Right lobe of liver (tissue), 6 donors: Measurements from ENCODE around the gene LMOD2. TPM values are rescaled to one million over a fixed set of nuclear protein-coding genes. Genes with fewer than 3 reads are reported as not detected.

ENCODE experiments used
- ATAC-seq, 4 donors: fragments of 200-7000 bp; cut with Tn5 transposase; one replicate each; pipeline ENCODE4 v1.9.1; 2020; ENCODE audit warnings: mild to moderate bottlenecking in 4 of 4, moderate library complexity in 4 of 4
- DNase-seq, 3 donors: peaks; one replicate each; pipeline ENCODE4 v3.0.0-alpha.2; 2020
- H3K27ac ChIP-seq, 3 donors: fragments of 200-600 bp; one replicate each; pipeline ENCODE4 v1.8.0; 2022
- H3K27me3 ChIP-seq, 2 donors: fragments of 200-600 bp; one replicate each; pipeline ENCODE4 v1.8.0; 2022
- H3K36me3 ChIP-seq, 4 donors: fragments of 200-600 bp; sonication (generic) in 1 of 4; one replicate each; pipeline versions ENCODE4 v1.5.1 to v1.8.0; 2017 to 2022; ENCODE audit warnings: control low read depth in 1 of 4
- H3K4me1 ChIP-seq, 4 donors: fragments of 200-600 bp; sonication (generic) in 1 of 4; one replicate each; pipeline versions ENCODE4 v1.5.1 to v1.8.0; 2017 to 2022; ENCODE audit warnings: control low read depth in 1 of 4
- H3K4me3 ChIP-seq, 3 donors: fragments of 200-600 bp; one replicate each; pipeline ENCODE4 v1.8.0; 2022
- H3K9me3 ChIP-seq, 4 donors: fragments of 200-600 bp; sonication (generic) in 1 of 4; one replicate each; pipeline versions ENCODE4 v1.5.1 to v1.8.0; 2017 to 2022; ENCODE audit warnings: control low read depth in 1 of 4
- POLR2A ChIP-seq: fragments of 450-650 bp; IDR thresholded peaks from one replicate; pipeline ENCODE4 v1.6.1; 2017; ENCODE audit warnings: antibody characterized with exemption, mild to moderate bottlenecking
- WGBS: methylation state at CpG from one replicate; pipeline ENCODE4 v1.1.6; 2018; ENCODE audit warnings: low coverage, low lambda C conversion rate; ENCODE audit not compliant: insufficient coverage; ENCODE audit errors: missing lambda C conversion rate; 5-methylcytosine and 5-hydroxymethylcytosine counted together
- intact Hi-C, 2 donors: fragments of 100-400 bp; cut with DNase I; formaldehyde crosslinking; loops; one replicate each; pipeline versions ENCODE4 v1.11.2 to v1.14.1; 2022
- total RNA-seq, 6 experiments: library from RNA; depleted of rRNA in 2 of 6; stranded (reverse); fragments of >200 nt in 2 of 6; fragmentation: NEBNext Ultra II Directional in 3 of 6; extraction: Animal tissue kit (Norgen Biotek cat#: 25700) in 3 of 6; gene quantifications; one replicate each; pipeline versions ENCODE4 v1.1.0 to v1.2.4, GENCODE V29; 2016 to 2023
- TF ChIP-seq, protein P1 (sequence below), 4 donors: fragments of 200-600 bp in 3 of 4; fragments of 450-650 bp in 1 of 4; IDR thresholded peaks; one replicate each; pipeline versions ENCODE4 v1.5.1 to v1.8.0; 2016 to 2022; ENCODE audit warnings: antibody characterized with exemption in 4 of 4, mild to moderate bottlenecking in 2 of 4
- donor health status: DM: no; HTN: yes; CAD: no.
- donor health status: DM: no; HTN: no; CAD: no.
- donor health status: DM: no; HTN: no; CAD: no.
- donor health status: DM: no; HTN: yes; CAD: no.
- donor health status: DM: no; HTN: yes; CAD: no.

LMOD2 gene
- total RNA-seq, 6 experiments from 2014 or later: 0.37 TPM; not detected in 5

DNA sequence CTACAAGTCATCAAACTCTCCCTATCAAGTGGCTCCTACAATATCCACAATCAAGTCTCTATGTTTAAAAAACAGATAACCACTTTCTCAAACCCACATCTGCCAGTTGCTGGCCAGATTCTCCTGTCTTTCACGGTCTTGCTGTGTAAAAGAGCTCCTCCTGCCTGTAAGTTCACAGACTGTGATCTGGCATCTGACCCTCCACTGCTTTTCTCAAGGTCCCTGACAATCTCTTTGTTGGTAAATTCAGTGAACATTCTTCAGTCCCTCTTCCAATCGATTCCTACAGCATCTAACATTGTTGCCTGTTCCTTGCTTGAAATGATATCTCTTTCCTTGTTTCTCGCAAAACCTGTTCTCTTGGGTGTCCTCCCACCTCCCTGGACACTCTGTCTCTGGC is 18.5 kb upstream of the LMOD2 start:
- no peak overlapping the region for H3K4me3 ChIP-seq
- WGBS: 56% methylated on average over 3 of the region's 3 CpGs
- H3K36me3 ChIP-seq: no peaks in the 10 kb centered on the region
- ATAC-seq (no peak), DNase-seq (no peak)
- no peaks in the 10 kb centered on the region for H3K9me3 ChIP-seq
- TF ChIP-seq, protein P1, sequence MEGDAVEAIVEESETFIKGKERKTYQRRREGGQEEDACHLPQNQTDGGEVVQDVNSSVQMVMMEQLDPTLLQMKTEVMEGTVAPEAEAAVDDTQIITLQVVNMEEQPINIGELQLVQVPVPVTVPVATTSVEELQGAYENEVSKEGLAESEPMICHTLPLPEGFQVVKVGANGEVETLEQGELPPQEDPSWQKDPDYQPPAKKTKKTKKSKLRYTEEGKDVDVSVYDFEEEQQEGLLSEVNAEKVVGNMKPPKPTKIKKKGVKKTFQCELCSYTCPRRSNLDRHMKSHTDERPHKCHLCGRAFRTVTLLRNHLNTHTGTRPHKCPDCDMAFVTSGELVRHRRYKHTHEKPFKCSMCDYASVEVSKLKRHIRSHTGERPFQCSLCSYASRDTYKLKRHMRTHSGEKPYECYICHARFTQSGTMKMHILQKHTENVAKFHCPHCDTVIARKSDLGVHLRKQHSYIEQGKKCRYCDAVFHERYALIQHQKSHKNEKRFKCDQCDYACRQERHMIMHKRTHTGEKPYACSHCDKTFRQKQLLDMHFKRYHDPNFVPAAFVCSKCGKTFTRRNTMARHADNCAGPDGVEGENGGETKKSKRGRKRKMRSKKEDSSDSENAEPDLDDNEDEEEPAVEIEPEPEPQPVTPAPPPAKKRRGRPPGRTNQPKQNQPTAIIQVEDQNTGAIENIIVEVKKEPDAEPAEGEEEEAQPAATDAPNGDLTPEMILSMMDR (IDR thresholded peaks at IDR 0.05): no peak
- no peak for TF ChIP-seq POLR2A
- no peak overlapping the region for H3K27ac ChIP-seq
- no peaks in the 10 kb centered on the region for H3K27me3 ChIP-seq
- intact Hi-C loops: loop anchor here in 1 of 2 donors (10.0 kb wide), 1 partner anchor 228 kb away; no protein-coding TSS in a partner anchor
- H3K4me1 ChIP-seq: no peaks in the 10 kb centered on the region

DNA sequence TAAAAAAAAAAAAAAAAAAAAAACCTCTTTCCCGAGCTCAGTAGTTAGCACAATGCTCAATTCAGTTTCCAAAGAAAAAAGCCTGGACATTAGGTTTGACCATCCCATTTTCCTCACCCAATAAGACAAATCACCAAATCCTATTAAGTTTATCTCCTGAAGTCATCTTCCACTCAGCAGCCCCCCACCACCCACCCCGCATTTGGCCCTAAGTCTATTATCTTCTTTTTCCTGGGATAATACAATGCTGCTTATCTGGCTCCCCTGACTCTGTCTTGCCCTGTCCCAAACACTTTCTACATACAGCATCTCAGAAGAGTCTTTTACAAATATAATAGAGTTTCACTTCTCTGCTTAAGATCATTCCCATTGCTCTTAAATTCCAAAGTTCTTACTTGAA is 17.8 kb upstream of the LMOD2 start:
- DNase-seq: no peak
- WGBS: 78% methylated on average over 2 of the region's 2 CpGs
- ATAC-seq: no peak
- H3K27me3 ChIP-seq: no peaks in the 10 kb centered on the region
- H3K4me1 ChIP-seq: no peaks in the 10 kb centered on the region
- intact Hi-C loops: loop anchor here in 1 of 2 donors (10.0 kb wide), 1 partner anchor 227 kb away; no protein-coding TSS in a partner anchor
- H3K27ac ChIP-seq: no peak overlapping the region
- H3K9me3 ChIP-seq: no peaks in the 10 kb centered on the region
- TF ChIP-seq POLR2A: no peak
- TF ChIP-seq, protein P1 (IDR thresholded peaks at IDR 0.05): no peak
- no peaks in the 10 kb centered on the region for H3K36me3 ChIP-seq
- no peak overlapping the region for H3K4me3 ChIP-seq

DNA sequence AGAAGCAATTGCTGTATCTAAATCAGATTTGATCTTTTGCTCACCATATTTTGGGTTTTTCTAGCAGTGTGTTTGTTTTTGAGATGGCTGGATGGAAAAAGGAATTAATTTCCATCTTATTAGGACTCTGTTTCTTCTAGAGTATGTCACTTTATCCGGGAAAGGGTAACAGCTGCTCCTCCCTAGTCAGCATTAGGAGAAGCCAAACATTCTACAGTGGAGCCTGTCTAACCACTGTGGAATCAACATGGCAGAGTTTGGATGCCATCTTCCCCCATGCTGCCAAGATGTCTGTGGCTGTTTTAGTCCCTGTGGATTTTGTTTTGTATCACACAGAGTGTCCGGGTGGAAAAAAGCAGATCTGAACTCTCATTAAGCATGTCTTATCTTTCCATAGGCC is 16.0 kb upstream of the LMOD2 start:
- no peak for DNase-seq
- 71% methylated on average over 1 of the region's 2 CpGs for WGBS
- no peak for ATAC-seq

DNA sequence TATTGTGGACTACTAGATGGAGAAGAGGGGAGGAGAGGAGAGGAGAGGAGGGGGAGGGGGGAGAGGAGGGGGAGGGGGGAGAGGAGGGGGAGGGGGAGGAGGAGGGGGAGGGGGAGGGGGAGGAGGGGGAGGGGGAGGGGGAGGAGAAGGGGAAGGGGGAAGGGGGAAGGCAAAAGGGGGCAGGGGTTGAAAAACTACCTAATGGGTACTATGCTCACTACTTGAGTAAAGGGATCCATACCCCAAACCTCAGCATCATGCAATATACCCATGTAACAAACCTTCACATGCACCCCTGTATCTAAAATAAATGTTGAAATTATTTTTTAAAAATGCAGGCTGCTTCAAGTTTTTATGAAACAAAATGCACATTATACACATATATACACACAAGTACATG is 15.1 kb upstream of the LMOD2 start:
- no peaks in the 10 kb centered on the region for H3K27me3 ChIP-seq
- peaks cover 0 to 25% (median 7%) of the 10 kb centered on the region in 4 donors for H3K4me1 ChIP-seq
- H3K4me3 ChIP-seq: no peak overlapping the region
- H3K27ac ChIP-seq: no peak overlapping the region
- intact Hi-C loops: no loop called here
- no peaks in the 10 kb centered on the region for H3K9me3 ChIP-seq
- H3K36me3 ChIP-seq: no peaks in the 10 kb centered on the region
- no peak for TF ChIP-seq POLR2A
- TF ChIP-seq, protein P1 (IDR thresholded peaks at IDR 0.05): no peak
- no peak for ATAC-seq
- no peak for DNase-seq

More for the DNA sequence above, 16.0 kb upstream of the LMOD2 start:
- Histone ChIP-seq H3K27me3 (no peaks in the 10 kb centered on the region), H3K36me3 (no peaks in the 10 kb centered on the region), H3K27ac (no peak overlapping the region), H3K4me1 (peaks cover 0 to 17% (median 3%) of the 10 kb centered on the region in 4 donors), H3K9me3 (no peaks in the 10 kb centered on the region), H3K4me3 (no peak overlapping the region)
- TF ChIP-seq, protein P1 (IDR thresholded peaks at IDR 0.05): no peak
- TF ChIP-seq POLR2A: no peak
- intact Hi-C loops: loop anchor here in 1 of 2 donors (10.0 kb wide), 1 partner anchor 225 kb away; no protein-coding TSS in a partner anchor

DNA sequence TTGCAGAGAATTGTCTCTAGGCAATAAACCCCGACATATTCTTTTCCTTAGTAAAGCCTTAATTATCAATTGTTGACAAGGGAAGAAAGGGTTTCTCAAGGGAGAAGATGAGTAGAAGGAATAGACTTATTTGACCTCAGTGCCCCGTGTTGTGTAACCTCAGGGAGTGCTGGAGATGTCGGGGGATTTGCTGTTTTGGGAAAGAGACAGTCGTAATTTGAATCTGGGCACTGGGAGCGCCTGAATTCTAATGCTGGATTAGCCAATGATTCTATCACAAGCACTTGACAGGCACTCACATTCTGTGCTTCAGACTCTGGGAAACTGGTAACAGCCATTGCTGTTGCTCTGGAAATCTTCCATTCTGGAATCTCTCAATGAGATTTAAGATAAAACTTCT is 13.8 kb upstream of the LMOD2 start:
- Histone ChIP-seq H3K4me1 (peaks cover 0 to 25% (median 7%) of the 10 kb centered on the region in 4 donors), H3K9me3 (no peaks in the 10 kb centered on the region), H3K27me3 (no peaks in the 10 kb centered on the region), H3K27ac (no peak overlapping the region), H3K4me3 (no peak overlapping the region), H3K36me3 (no peaks in the 10 kb centered on the region)
- intact Hi-C loops: no loop called here
- ATAC-seq: no peak
- 77% methylated on average over 4 of the region's 5 CpGs for WGBS
- no peak for DNase-seq
- no peak for TF ChIP-seq POLR2A
